Pancreas (tissue), 10 donors: Measurements from ENCODE around the gene SPAAR. TPM values are rescaled to one million over a fixed set of nuclear protein-coding genes. Genes with fewer than 3 reads are reported as not detected.
A peak's percentile ranks its signal among the peaks of the same experiment; 100 is the strongest.

Experiments used
- ATAC-seq, 4 donors: fragments of 200-7000 bp; cut with Tn5 transposase; one replicate each; pipeline versions ENCODE4 v1.8.0 to v1.9.1; 2020; ENCODE audit warnings: mild to moderate bottlenecking in 4 of 4, moderate library complexity in 4 of 4
- DNase-seq, 6 donors: peaks; one replicate each; pipeline ENCODE4 v3.0.0-alpha.2; 2020
- FAIRE-seq: peaks from 2 replicates; lab custom pipeline; 2012; peaks lifted over from hg19 to GRCh38; lab: Jason Lieb, UNC
- H3K27ac ChIP-seq, 4 donors: fragments of 200-600 bp; sonication (generic); 1 replicate in 3 of 4; 2 replicates in 1 of 4; pipeline versions ENCODE4 v1.5.0 to v1.8.0; 2020
- H3K27me3 ChIP-seq, 4 donors: fragments of 200-600 bp; one replicate each; pipeline ENCODE4 v1.8.0; 2021
- H3K36me3 ChIP-seq, 3 donors: fragments of 200-600 bp; sonication (generic) in 1 of 3; one replicate each; pipeline versions ENCODE4 v1.5.0 to v1.8.0; 2020 to 2021
- H3K4me1 ChIP-seq, 3 donors: fragments of 200-600 bp; one replicate each; pipeline ENCODE4 v1.8.0; 2021
- H3K4me3 ChIP-seq, 4 donors: fragments of 200-600 bp; sonication (generic) in 2 of 4; one replicate each; pipeline versions ENCODE4 v1.5.0 to v1.8.0; 2020 to 2021
- H3K9me3 ChIP-seq, 4 donors: fragments of 200-600 bp; one replicate each; pipeline ENCODE4 v1.8.0; 2021
- CTCF ChIP-seq, 4 donors: fragments of 200-600 bp; sonication (generic) in 3 of 4; IDR thresholded peaks; one replicate each; pipeline versions ENCODE4 v1.5.0 to v1.8.0; 2021; ENCODE audit warnings: antibody characterized with exemption in 4 of 4
- WGBS, 2 donors: extraction: QIAGEN DNeasy Blood & Tissue Kit; methylation state at CpG; one replicate each; pipeline ENCODE4 v1.1.7; 2013; 5-methylcytosine and 5-hydroxymethylcytosine counted together
- intact Hi-C, 3 donors: fragments of 100-400 bp; cut with DNase I; formaldehyde crosslinking; loops; one replicate each; pipeline versions ENCODE4 v1.11.1 to v1.14.2; 2022
- polyA plus RNA-seq, 2 donors: library from polyadenylated mRNA; stranded (reverse); fragments of 200-250 nt; gene quantifications; one replicate each; pipeline ENCODE4 v1.2.3, GENCODE V29; 2013
- total RNA-seq, 6 donors: library from RNA; stranded (reverse); fragmentation: NEBNext Ultra II Directional in 4 of 6; extraction: Animal tissue kit (Norgen Biotek cat#: 25700) in 4 of 6; gene quantifications; one replicate each; pipeline versions ENCODE4 v1.2.1 to v1.2.4, GENCODE V29; 2021 to 2023
- donor health status: healthy with polysubstance abuse.
- donor health status: DM: no; HTN: no; CAD: no; lungs with moderate emphysema.
- donor health status: DM: no; HTN: no; CAD: no.
- donor health status: control.
- donor health status: control.
- donor health status: Bipolar disorder and iron deficiency.
- donor health status: DM: yes; HTN: yes; CAD: no.
- donor health status: DM: no; HTN: no; CAD: no.
- donor health status: DM: no; HTN: no; CAD: no.
- donor health status: DM: yes; HTN: yes; CAD: no.

SPAAR gene
- total RNA-seq = under 1 TPM in 5 of 6 donors, not detected in 1; 0.12 to 0.74 (median 0.44) TPM
- 1 to 10 TPM in 1 of 2 donors, under 1 TPM in 1; 0.31 to 1.6 TPM for polyA plus RNA-seq

- FAIRE-seq (no peak), ATAC-seq (no peak), DNase-seq (peak in 1 of 6 donors; percentile 35)
- Histone ChIP-seq H3K27ac (peak within 1 kb of the TSS; percentile 51 to 78 (median 64)), H3K27me3 (no peaks in the 10 kb centered on the region), H3K9me3 (no peaks in the 10 kb centered on the region), H3K4me1 (peaks cover 6 to 14% (median 9%) of the 10 kb centered on the region in 3 donors), H3K36me3 (no peaks in the 10 kb centered on the region), H3K4me3 (no peak within 1 kb of the TSS)
- TF ChIP-seq CTCF (IDR thresholded peaks at IDR 0.05) = no peak
- 77 to 88% methylated on average over 11 of the region's 11 CpGs for WGBS, 2 donors
- intact Hi-C loops = no loop called here
Measured at GRCh38 chr9:35909274-35909673, at the start of gene SPAAR. SPAAR (plus strand) TSS chr9:35909490; CDS start chr9:35910464, 974 bp downstream.

- Histone ChIP-seq H3K27me3 (no peaks in the 10 kb centered on the region), H3K36me3 (no peaks in the 10 kb centered on the region), H3K4me3 (no peak overlapping the region), H3K4me1 (no peaks in the 10 kb centered on the region), H3K27ac (no peak overlapping the region), H3K9me3 (no peaks in the 10 kb centered on the region)
- FAIRE-seq (no peak), DNase-seq (no peak), ATAC-seq (peak in 2 of 4 donors; percentile 10 to 28)
- no peak for TF ChIP-seq CTCF (IDR thresholded peaks at IDR 0.05)
- WGBS, 2 donors = 33 to 37% methylated on average over 3 of the region's 3 CpGs
- intact Hi-C loops = no loop called here
Measured at GRCh38 chr9:35859990-35860339, 49.3 kb upstream of the SPAAR start.

- intact Hi-C loops = no loop called here
- H3K4me3 ChIP-seq = no peak overlapping the region
- H3K27me3 ChIP-seq = no peaks in the 10 kb centered on the region
- no peak for TF ChIP-seq CTCF (IDR thresholded peaks at IDR 0.05)
- FAIRE-seq = no peak
- DNase-seq = no peak
- H3K27ac ChIP-seq = no peak overlapping the region
- ATAC-seq = no peak
- no peaks in the 10 kb centered on the region for H3K4me1 ChIP-seq
- no peaks in the 10 kb centered on the region for H3K36me3 ChIP-seq
- H3K9me3 ChIP-seq = no peaks in the 10 kb centered on the region
- 32 to 43% methylated on average over 12 of the region's 12 CpGs for WGBS, 2 donors
Measured at GRCh38 chr9:35861161-35861897, 48.0 kb upstream of the SPAAR start.

GRCh38 chr9:35862328-35862727 is 47.0 kb upstream of the SPAAR start:
- intact Hi-C loops = no loop called here
- FAIRE-seq (no peak), ATAC-seq (no peak), DNase-seq (no peak)
- Histone ChIP-seq H3K9me3 (no peaks in the 10 kb centered on the region), H3K4me3 (no peak overlapping the region), H3K27me3 (no peaks in the 10 kb centered on the region), H3K27ac (no peak overlapping the region), H3K36me3 (no peaks in the 10 kb centered on the region), H3K4me1 (no peaks in the 10 kb centered on the region)
- TF ChIP-seq CTCF (IDR thresholded peaks at IDR 0.05) = no peak
- 69 to 75% methylated on average over 4 of the region's 4 CpGs for WGBS, 2 donors

- WGBS, 2 donors = 49 to 59% methylated on average over 8 of the region's 8 CpGs
- Histone ChIP-seq H3K4me3 (no peak overlapping the region), H3K27me3 (no peaks in the 10 kb centered on the region), H3K4me1 (no peaks in the 10 kb centered on the region), H3K9me3 (no peaks in the 10 kb centered on the region), H3K36me3 (no peaks in the 10 kb centered on the region), H3K27ac (no peak overlapping the region)
- DNase-seq (no peak), ATAC-seq (no peak), FAIRE-seq (no peak)
- TF ChIP-seq CTCF (IDR thresholded peaks at IDR 0.05) = no peak
- intact Hi-C loops = no loop called here
Measured at GRCh38 chr9:35863583-35863982, 45.7 kb upstream of the SPAAR start.
